Stimulated activated effector memory CD8-positive, alpha-beta T cell treated with anti-CD3 and anti-CD28 coated beads, Interleukin-12 subunit alpha, Interleukin-12 subunit beta, amount 100 ng/mL, for 72 hours (primary cell): Measurements from ENCODE around the gene NAA40.

Experiments used
- ATAC-seq: fragments of 150-1000 bp; cut with Tn5 transposase; 2 replicates; pipeline ENCODE4 v1.10.0; 2021
- DNase-seq, 2 donors: peaks; one replicate each; pipeline ENCODE4 v3.0.0; 2021 to 2022; ENCODE audit warnings: low spot score in 2 of 2
- H3K27ac Mint-ChIP-seq: one replicate; pipeline ENCODE4 v1.8.0; 2022; ENCODE audit warnings: mild to moderate bottlenecking, mixed read lengths
- H3K36me3 Mint-ChIP-seq: one replicate; pipeline ENCODE4 v1.8.0; 2022; ENCODE audit warnings: mild to moderate bottlenecking, mixed read lengths
- H3K4me1 Mint-ChIP-seq: one replicate; pipeline ENCODE4 v1.8.0; 2022; ENCODE audit warnings: mixed read lengths
- H3K4me3 Mint-ChIP-seq: one replicate; pipeline ENCODE4 v1.8.0; 2022; ENCODE audit warnings: mild to moderate bottlenecking, mixed read lengths
- H3K9me3 Mint-ChIP-seq: one replicate; pipeline ENCODE4 v1.8.0; 2022; ENCODE audit warnings: mixed read lengths

NAA40 gene

DNA sequence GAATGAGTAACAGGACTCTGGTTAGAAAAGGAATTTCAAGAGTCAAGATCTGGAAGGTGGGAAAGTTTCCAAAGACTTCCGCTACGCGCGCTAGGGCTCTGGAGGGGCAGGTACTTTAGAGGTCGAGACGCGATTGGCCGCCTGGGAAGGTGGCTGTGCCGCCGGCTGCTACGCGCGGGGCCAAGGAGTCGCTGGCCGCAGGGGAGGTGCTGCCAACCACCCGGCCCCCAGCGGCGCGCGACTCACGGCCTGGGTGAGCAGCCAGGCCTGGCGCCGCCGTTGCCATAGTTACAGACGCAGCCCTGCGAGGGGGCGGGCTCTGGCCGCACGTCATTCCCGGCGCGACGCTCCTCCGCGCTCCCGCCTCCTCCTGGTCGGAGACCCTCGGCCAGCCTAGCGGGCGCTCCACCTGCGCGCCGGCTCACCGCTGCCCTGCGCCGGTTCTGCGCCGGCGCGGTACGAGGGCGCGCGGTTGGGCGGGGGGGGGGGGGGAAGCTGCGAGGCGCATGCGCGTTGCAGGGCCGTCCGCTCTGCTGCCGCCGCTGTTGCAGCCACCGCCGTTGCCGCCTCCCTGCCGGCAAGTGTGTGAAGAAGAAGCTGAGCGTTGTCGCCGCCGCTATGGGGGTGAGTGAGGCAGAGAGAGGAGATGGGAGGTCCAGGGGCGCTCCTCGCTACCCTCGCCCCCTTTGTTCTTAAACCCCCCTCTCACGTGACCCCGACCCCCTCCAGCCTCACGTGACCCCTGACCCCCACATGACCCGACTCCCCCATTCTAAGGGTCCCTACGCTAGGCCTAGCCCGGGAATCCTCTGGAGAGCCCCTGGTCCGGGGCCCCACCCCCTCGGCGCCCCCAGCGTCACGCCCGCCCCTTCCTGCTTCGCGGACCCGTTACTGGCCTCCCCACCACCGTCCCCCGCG, at the start of gene NAA40:
TSS of gene NAA40 (plus strand) at position 524 of the 918 bp plus-strand sequence. CDS start at position 619, 95 bp downstream.
- Mint-ChIP-seq H3K27ac (peak within 1 kb of the TSS; percentile 64), H3K9me3 (no peaks in the 10 kb centered on the region), H3K36me3 (peaks cover 18% of the 10 kb centered on the region), H3K4me3 (peak within 1 kb of the TSS; percentile 77), H3K4me1 (peaks cover 25% of the 10 kb centered on the region)
- peak; percentile 93 to 96 for DNase-seq
- peak; percentile 97 for ATAC-seq

- no peak for DNase-seq
- H3K4me1 Mint-ChIP-seq, result peaks cover 74% of the 10 kb centered on the region
- H3K9me3 Mint-ChIP-seq, result no peaks in the 10 kb centered on the region
- ATAC-seq, result no peak
- peak overlapping the region; percentile 90 for H3K4me3 Mint-ChIP-seq
- peak overlapping the region; percentile 95 for H3K27ac Mint-ChIP-seq
- H3K36me3 Mint-ChIP-seq, result peaks cover 33% of the 10 kb centered on the region
Observed at GRCh38 chr11:63889344-63889743, 49.5 kb upstream of the NAA40 start.

GRCh38 chr11:63890368-63890767, 48.4 kb upstream of the NAA40 start:
- ATAC-seq (no peak), DNase-seq (no peak)
- Mint-ChIP-seq H3K9me3 (no peaks in the 10 kb centered on the region), H3K27ac (peak overlapping the region; percentile 95), H3K4me1 (peaks cover 71% of the 10 kb centered on the region), H3K4me3 (peak overlapping the region; percentile 90), H3K36me3 (peaks cover 41% of the 10 kb centered on the region)

- Mint-ChIP-seq H3K4me1 (peaks cover 73% of the 10 kb centered on the region), H3K27ac (no peak overlapping the region), H3K9me3 (no peaks in the 10 kb centered on the region), H3K4me3 (no peak overlapping the region), H3K36me3 (peaks cover 60% of the 10 kb centered on the region)
- no peak for ATAC-seq
- no peak for DNase-seq
Observed at GRCh38 chr11:63892228-63892627, 46.6 kb upstream of the NAA40 start.

GRCh38 chr11:63893355-63893754, 45.4 kb upstream of the NAA40 start:
- Mint-ChIP-seq H3K27ac (no peak overlapping the region), H3K4me1 (peaks cover 61% of the 10 kb centered on the region), H3K9me3 (no peaks in the 10 kb centered on the region), H3K36me3 (peaks cover 69% of the 10 kb centered on the region), H3K4me3 (no peak overlapping the region)
- ATAC-seq, result no peak
- DNase-seq, result no peak

DNA sequence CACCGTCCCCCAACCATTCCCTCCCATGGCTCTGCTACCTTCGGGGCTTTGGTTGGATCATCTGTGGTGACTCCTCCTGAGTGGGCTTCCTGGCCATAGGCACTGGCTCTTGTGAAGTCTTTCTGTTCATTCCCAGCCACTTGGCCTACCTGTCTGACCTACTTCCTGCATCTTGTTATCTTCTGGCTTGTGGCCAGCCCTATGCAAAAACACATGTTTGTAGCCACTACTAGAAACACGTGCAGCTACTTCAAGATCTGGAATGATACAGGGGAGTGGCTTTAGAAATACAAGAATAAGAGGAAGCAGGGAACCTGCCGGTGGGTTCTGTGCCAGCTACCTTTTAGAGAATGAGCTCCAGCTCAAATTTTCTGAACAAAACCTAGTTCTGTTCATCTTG, 42.7 kb upstream of the NAA40 start:
- Mint-ChIP-seq H3K27ac (peak overlapping the region; percentile 32), H3K9me3 (no peaks in the 10 kb centered on the region), H3K36me3 (peaks cover 85% of the 10 kb centered on the region), H3K4me3 (no peak overlapping the region), H3K4me1 (peaks cover 34% of the 10 kb centered on the region)
- DNase-seq, result no peak
- ATAC-seq, result no peak

GRCh38 chr11:63897459-63898146, 41.2 kb upstream of the NAA40 start:
- Mint-ChIP-seq H3K4me3 (no peak overlapping the region), H3K36me3 (peaks cover 95% of the 10 kb centered on the region), H3K9me3 (no peaks in the 10 kb centered on the region), H3K4me1 (peaks cover 19% of the 10 kb centered on the region), H3K27ac (peak overlapping the region; percentile 63)
- no peak for ATAC-seq
- DNase-seq, result no peak

GRCh38 chr11:63901660-63902059, 37.1 kb upstream of the NAA40 start:
- ATAC-seq (no peak), DNase-seq (no peak)
- Mint-ChIP-seq H3K4me3 (no peak overlapping the region), H3K9me3 (no peaks in the 10 kb centered on the region), H3K36me3 (peaks cover 100% of the 10 kb centered on the region), H3K4me1 (no peaks in the 10 kb centered on the region), H3K27ac (peak overlapping the region; percentile 76)

DNA sequence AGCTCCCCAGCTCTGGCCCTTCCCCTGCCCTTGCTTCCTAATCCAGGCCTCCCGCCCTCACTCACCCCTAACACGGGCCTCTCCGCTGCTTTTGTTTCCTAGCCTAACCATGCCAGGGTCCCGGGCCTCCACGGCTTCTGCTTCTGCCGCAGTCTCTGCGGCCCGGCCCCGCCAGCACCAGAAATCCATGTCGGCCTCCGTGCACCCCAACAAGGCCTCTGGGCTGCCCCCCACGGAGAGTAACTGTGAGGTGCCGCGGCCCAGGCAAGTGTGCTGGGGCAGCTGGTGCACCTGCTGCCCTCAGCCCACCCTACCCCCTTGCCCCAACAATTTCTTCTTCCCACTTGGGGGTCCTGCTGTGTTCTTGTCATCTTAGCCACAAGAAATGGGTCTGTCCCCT, 34.9 kb upstream of the NAA40 start:
- no peaks in the 10 kb centered on the region for H3K9me3 Mint-ChIP-seq
- ATAC-seq, result no peak
- H3K36me3 Mint-ChIP-seq, result peaks cover 100% of the 10 kb centered on the region
- no peak for DNase-seq
- peak overlapping the region; percentile 67 for H3K27ac Mint-ChIP-seq
- H3K4me3 Mint-ChIP-seq, result no peak overlapping the region
- no peaks in the 10 kb centered on the region for H3K4me1 Mint-ChIP-seq

GRCh38 chr11:63904743-63905142, 34.1 kb upstream of the NAA40 start:
- no peak for ATAC-seq
- DNase-seq, result no peak
- no peaks in the 10 kb centered on the region for H3K4me1 Mint-ChIP-seq
- H3K9me3 Mint-ChIP-seq, result no peaks in the 10 kb centered on the region
- peak overlapping the region; percentile 67 for H3K27ac Mint-ChIP-seq
- H3K36me3 Mint-ChIP-seq, result peaks cover 98% of the 10 kb centered on the region
- H3K4me3 Mint-ChIP-seq, result no peak overlapping the region

GRCh38 chr11:63905179-63905578, 33.6 kb upstream of the NAA40 start:
- no peaks in the 10 kb centered on the region for H3K4me1 Mint-ChIP-seq
- DNase-seq (no peak), ATAC-seq (no peak)
- H3K4me3 Mint-ChIP-seq, result no peak overlapping the region
- H3K9me3 Mint-ChIP-seq, result no peaks in the 10 kb centered on the region
- peak overlapping the region; percentile 67 for H3K27ac Mint-ChIP-seq
- H3K36me3 Mint-ChIP-seq, result peaks cover 98% of the 10 kb centered on the region

GRCh38 chr11:63906087-63906486, 32.7 kb upstream of the NAA40 start:
- H3K9me3 Mint-ChIP-seq, result no peaks in the 10 kb centered on the region
- peak overlapping the region; percentile 65 for H3K27ac Mint-ChIP-seq
- no peak overlapping the region for H3K4me3 Mint-ChIP-seq
- DNase-seq (no peak), ATAC-seq (no peak)
- H3K4me1 Mint-ChIP-seq, result no peaks in the 10 kb centered on the region
- H3K36me3 Mint-ChIP-seq, result peaks cover 98% of the 10 kb centered on the region

DNA sequence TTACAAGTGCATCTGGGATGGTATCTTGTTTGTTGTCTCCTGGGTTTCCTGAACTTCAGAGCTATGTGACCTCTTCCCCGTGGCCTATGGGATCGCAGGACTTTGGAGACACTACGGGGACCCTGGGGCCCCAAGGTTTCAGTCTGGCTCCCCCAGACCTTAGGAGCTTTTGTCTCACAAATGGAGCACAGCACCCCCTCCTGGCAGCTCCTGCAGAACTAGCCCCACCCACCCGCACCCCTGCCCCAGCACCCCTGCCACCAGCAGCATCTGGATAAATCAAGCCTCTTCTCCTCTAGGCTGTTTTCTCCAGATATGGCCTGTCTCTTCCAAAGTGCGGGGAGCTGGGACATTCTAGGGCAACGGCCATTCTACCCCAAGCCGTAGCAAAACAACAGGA, 32.2 kb upstream of the NAA40 start:
- H3K4me3 Mint-ChIP-seq, result no peak overlapping the region
- peaks cover 94% of the 10 kb centered on the region for H3K36me3 Mint-ChIP-seq
- no peaks in the 10 kb centered on the region for H3K9me3 Mint-ChIP-seq
- peak overlapping the region; percentile 65 for H3K27ac Mint-ChIP-seq
- ATAC-seq (peak; percentile 42), DNase-seq (no peak)
- no peaks in the 10 kb centered on the region for H3K4me1 Mint-ChIP-seq

DNA sequence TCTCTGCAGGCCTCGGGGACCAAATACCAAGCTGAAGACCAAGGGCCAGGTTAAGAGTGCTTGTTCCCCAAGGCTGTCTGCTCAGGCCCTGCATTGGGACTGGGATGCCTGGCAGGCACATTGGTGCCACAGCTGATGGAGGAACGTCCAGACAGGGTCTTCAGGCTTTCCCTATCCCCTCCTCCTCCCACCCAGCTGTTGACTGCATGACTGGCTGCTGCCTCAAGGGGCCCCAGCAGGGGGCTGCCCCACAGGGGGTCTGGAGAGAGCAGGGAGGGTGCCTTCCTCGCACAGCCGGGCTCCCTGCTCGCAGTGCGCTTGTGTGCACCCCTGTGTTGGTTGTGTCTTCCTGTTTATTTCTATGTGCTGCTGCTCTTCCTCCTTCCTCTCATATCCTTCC, 31.7 kb upstream of the NAA40 start:
- H3K27ac Mint-ChIP-seq, result peak overlapping the region; percentile 65
- H3K9me3 Mint-ChIP-seq, result no peaks in the 10 kb centered on the region
- no peaks in the 10 kb centered on the region for H3K4me1 Mint-ChIP-seq
- H3K36me3 Mint-ChIP-seq, result peaks cover 89% of the 10 kb centered on the region
- H3K4me3 Mint-ChIP-seq, result no peak overlapping the region
- no peak for DNase-seq
- no peak for ATAC-seq

DNA sequence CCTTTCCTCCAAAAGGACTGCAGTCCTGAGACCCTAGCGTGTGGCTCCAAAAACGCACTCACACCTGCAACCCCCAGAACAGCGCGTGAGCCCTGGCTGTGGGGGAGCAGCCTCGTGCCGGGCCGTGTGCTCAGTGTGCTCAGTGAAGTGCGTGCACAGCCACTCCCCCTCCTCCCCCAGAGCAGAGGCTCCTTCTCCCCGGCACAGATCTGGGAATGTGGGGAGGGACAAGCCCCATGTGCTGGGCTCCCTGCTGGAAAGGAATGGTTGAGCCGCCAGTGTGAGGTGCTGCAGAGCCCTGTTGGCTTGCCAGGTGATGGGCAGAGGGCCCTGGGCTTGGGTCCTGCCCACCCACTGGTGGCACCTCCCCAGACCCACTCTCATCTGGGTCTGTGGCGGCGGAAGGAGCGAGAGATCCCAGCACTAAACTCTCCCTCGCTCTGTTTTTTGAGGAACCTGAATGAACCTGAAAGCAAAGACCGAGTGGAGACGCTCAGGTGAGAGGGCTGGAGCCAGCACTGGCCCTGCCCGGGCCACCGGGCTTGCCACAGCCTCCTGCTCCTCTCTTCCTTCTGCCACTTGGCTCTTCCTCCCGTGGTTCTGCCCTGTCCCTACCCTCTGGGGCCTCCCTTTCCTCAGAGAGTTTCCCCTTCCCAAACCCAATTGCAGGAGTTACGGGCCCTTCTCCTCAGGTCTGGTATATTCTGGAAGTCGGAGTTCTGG, 30.8 kb upstream of the NAA40 start:
- H3K4me3 Mint-ChIP-seq, result no peak overlapping the region
- ATAC-seq (no peak), DNase-seq (no peak)
- H3K36me3 Mint-ChIP-seq, result peaks cover 80% of the 10 kb centered on the region
- H3K27ac Mint-ChIP-seq, result no peak overlapping the region
- no peaks in the 10 kb centered on the region for H3K4me1 Mint-ChIP-seq
- no peaks in the 10 kb centered on the region for H3K9me3 Mint-ChIP-seq
